SK-N-MC (cell line): ENCODE results near the gene GEMIN5.

ENCODE experiments used
- DNase-seq: peaks from one replicate; pipeline ENCODE4 v3.0.0-alpha.2; 2011; ENCODE audit warnings: low read depth, low spot score
- H3K27ac ChIP-seq: fragments of 200-600 bp; sonication (generic); 2 replicates; pipeline ENCODE4 v1.5.1; 2016; ENCODE audit warnings: mixed run types
- H3K36me3 ChIP-seq: fragments of 200-600 bp; sonication (generic); 2 replicates; pipeline ENCODE4 v1.6.1; 2017; ENCODE audit warnings: antibody characterized with exemption, low read length, mixed read lengths; ENCODE audit not compliant: insufficient read depth
- H3K4me3 ChIP-seq: fragments of 200-600 bp; sonication (generic); 2 replicates; pipeline ENCODE4 v1.5.1; 2016
- H3K9ac ChIP-seq: fragments of 200-600 bp; sonication (generic); 2 replicates; pipeline ENCODE4 v1.8.0; 2017; ENCODE audit warnings: mixed run types, mixed read lengths; ENCODE audit not compliant: insufficient read length
- H3K9me3 ChIP-seq: fragments of 200-600 bp; sonication (generic); 2 replicates; pipeline ENCODE4 v1.6.1; 2017; ENCODE audit warnings: low read depth, mild to moderate bottlenecking, antibody characterized with exemption, low read length, moderate library complexity, mixed read lengths
- EZH2 ChIP-seq: fragments of 200-600 bp; sonication (generic); IDR thresholded peaks from one replicate; pipeline ENCODE4 v1.6.1; 2017; ENCODE audit warnings: antibody characterized with exemption
- FOXP2 ChIP-seq: optimal IDR thresholded peaks from 2 replicates; pipeline ENCODE3; 2011; ENCODE audit warnings: mild to moderate bottlenecking, moderate library complexity; ENCODE audit not compliant: insufficient read depth; ENCODE audit errors: extremely low read length, control extremely low read depth
- POLR2AphosphoS5 ChIP-seq: IDR thresholded peaks from 2 replicates; pipeline ENCODE4 v1.6.1; 2012; ENCODE audit warnings: mild to moderate bottlenecking, low read depth, low read length, borderline replicate concordance

GEMIN5 gene

DNA sequence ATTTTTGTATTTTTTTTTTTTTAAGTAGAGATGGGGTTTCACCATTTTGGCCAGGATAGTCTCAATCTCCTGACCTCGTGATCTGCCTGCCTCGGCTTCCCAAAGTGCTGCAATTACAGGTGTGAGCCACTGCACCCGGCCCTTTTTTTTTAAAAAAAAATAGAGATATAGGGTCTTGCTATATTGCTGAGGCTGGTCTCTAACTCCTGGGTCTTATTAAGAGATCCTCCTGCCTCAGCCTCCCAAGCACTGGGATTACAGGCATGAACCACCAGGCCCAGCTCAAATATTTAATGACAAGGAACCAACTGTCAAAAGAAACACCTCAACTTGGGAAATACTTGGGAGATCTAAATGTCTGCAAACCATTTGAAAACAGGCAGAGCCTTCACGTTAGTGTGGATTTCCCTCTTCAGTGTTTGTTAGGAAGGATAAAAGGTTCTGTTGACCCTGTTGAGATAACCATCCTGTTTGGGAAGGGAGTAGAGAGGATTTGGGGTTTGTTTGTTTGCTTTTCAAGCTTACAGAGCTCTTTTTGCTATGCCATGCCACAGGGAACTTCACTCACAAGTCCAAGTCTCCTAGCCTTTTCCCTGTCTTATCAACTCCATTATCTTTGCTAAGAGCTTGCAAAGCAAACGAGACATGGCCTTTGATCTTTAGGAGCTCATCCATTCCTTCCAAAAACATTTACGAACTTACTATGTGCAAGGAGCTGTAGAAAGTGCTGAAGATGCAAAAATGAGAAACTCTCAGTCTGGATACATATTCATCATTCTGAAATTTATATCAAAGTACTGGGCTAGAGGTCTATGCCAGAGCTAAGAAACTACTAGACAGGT is 95.1 kb downstream of the GEMIN5 start:
- H3K4me3 ChIP-seq: no peak overlapping the region
- H3K9ac ChIP-seq: no peak overlapping the region
- DNase-seq: no peak
- no peaks in the 10 kb centered on the region for H3K9me3 ChIP-seq
- no peaks in the 10 kb centered on the region for H3K36me3 ChIP-seq
- H3K27ac ChIP-seq: no peak overlapping the region
- TF ChIP-seq EZH2 (no peak), FOXP2 (no peak), POLR2AphosphoS5 (no peak)

DNA sequence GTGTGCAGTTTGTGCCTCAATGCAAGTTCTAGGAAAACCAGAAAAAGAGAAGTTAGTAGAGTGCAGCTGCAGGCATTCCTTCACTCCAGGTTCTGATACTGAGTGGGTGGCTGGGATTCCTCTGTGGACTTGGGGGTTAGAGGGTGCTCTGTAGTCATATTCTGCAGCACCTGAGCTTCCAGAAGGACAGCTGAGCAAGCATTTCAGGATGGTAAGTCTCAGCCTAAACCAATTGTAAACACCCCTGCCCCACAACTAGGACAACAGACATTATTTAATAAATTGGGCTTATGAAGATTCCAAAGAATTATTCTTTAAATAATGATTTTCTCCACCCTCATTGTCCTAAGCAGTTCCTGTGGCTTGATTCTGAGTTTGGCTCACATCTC is 96.7 kb downstream of the GEMIN5 start:
- TF ChIP-seq EZH2: no peak
- no peak for TF ChIP-seq POLR2AphosphoS5
- no peak for TF ChIP-seq FOXP2
- H3K9me3 ChIP-seq: no peaks in the 10 kb centered on the region
- no peak for DNase-seq
- no peaks in the 10 kb centered on the region for H3K36me3 ChIP-seq
- no peak overlapping the region for H3K27ac ChIP-seq
- H3K9ac ChIP-seq: no peak overlapping the region
- no peak overlapping the region for H3K4me3 ChIP-seq

DNA sequence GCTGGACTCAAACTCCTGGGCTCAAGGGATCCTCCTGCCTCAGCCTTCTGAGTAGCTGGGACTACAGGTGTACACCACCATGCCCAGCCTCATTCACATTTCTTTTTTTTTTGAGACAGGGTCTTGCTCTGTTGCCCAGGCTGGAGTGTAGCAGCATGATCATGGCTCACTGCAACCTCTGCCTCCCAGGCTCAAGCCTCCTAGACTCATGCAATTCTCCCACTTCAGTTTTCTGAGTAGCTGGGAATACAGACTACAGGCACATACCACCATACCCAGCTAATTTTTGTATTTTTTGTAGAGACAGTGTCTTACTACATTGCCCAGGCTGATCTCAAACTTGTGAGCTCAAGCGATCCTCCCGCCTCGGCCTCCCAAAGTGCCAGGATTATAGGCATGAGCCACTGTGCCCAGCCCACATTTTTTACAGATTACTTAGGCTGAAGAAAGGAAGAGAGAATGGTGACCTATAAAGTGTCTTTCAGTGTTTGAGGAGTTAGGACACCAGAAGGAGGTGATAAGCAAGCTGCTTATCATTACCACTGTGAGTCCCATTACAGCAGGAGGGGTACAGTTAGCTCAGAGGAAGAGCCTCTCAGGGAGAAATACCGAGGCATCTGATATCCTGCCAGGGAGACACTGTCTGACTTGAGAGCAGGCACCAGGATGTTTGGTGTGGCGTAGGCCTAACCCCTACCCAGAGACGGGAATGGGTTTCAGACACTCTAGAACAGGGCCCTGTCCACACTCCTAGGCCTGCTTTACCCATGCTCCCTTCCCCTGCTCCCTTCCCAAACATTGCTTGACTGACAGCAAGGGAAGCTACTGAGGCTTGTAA is 97.4 kb downstream of the GEMIN5 start:
- DNase-seq: no peak
- Histone ChIP-seq H3K4me3 (no peak overlapping the region), H3K9me3 (no peaks in the 10 kb centered on the region), H3K27ac (no peak overlapping the region), H3K36me3 (no peaks in the 10 kb centered on the region), H3K9ac (no peak overlapping the region)
- TF ChIP-seq POLR2AphosphoS5: no peak
- no peak for TF ChIP-seq EZH2
- TF ChIP-seq FOXP2: no peak
